ENCODE results near the gene RALGAPB. TPM values are rescaled to one million over a fixed set of nuclear protein-coding genes. Genes with fewer than 3 reads are reported as not detected.
"Not testable (repeated sequence)": the region's sequence is repeated elsewhere in the genome, so short reads cannot be mapped to it uniquely, and the experiment has no call there.

The RALGAPB gene
- total RNA-seq, 1 experiment from 2014 or later: 21.4 TPM

DNA sequence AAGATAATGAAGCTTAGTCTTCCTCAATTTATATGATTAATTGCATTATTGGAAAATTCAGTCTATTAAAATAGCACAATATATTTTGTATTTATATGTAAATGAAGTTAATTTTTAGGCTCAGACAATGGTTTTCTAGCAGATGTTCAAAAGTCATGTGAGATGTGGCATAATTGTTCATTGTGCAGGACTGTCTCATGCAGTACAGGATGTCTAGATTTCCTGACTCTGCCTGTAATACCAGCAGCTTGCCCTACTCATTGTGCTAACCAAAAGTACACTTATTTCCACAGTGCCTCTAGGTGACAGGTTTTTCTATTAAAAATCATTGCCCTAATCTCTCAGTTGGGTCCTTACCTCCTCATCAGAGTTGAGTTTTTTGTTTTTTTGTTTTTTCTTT, 12.4 kb downstream of the RALGAPB start:
- DNase-seq (ENCODE audit: low read depth): no peak

- no peak for DNase-seq (ENCODE audit: low read depth)
Measured at GRCh38 chr20:38489181-38489580, 16.5 kb downstream of the RALGAPB start.

DNA sequence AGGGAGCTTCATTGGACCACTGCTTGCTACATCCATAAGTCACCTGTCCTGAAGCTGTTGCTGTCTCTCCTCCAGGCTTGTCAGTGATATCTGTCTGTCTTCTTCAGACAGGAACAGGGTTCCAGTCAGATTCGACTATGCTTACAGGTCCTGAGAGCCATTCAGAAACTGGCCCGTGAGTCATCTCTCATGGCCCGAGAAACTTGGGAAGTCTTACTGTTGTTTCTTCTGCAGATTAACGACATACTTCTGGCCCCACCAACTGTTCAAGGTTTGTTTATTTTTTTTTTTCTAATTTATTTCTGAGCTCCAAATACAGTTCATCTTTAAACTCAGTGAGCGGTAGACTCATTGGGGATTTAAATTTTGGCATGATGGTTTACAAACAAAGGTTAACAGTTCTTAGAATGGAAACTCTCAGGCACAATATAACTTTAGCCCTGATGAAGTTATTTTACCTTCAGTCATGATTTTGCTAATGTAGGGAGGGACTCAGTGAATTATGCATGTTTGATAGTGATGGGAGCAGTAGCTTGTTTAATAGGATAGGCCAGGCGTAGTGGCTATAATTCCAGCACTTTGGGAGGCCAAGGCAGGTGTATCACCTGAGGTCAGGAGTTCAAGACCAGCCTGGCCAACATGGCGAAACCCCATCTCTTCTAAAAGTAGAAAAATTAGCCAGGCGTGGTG, 24.7 kb downstream of the RALGAPB start:
- DNase-seq (ENCODE audit: low read depth): peak; percentile 10

DNA sequence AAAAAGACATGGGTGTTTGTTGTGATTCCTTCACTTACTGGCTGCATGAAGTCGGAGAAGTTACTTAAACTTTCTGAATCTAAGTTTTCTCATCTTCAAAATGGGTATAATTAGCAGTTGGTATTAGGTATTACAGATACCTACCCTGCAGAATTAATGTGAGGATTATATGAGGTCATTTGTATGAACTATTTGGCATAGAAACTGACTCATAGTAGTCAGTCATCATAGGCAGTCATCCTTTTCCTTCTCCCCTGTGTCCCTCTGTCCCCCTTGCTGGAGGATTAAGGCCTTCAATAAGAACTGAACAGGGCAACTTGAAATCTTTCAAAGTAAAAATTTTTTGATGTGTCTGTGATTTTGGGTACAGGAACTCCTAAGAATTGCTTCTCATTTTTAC, 26.3 kb downstream of the RALGAPB start:
- peak; percentile 16 for DNase-seq (ENCODE audit: low read depth)

- no peak for DNase-seq (ENCODE audit: low read depth)
Measured at GRCh38 chr20:38499366-38499765, 26.7 kb downstream of the RALGAPB start.

- no peak for DNase-seq (ENCODE audit: low read depth)
Measured at GRCh38 chr20:38501858-38502436, 29.3 kb downstream of the RALGAPB start.

- no peak for DNase-seq (ENCODE audit: low read depth)
Measured at GRCh38 chr20:38504368-38505090, 31.9 kb downstream of the RALGAPB start.

- DNase-seq (ENCODE audit: low read depth): no peak
Measured at GRCh38 chr20:38505091-38505455, 32.4 kb downstream of the RALGAPB start.

- not testable (repeated sequence) for DNase-seq (ENCODE audit: low read depth)
Measured at GRCh38 chr20:38511726-38512125, 39.1 kb downstream of the RALGAPB start.

DNA sequence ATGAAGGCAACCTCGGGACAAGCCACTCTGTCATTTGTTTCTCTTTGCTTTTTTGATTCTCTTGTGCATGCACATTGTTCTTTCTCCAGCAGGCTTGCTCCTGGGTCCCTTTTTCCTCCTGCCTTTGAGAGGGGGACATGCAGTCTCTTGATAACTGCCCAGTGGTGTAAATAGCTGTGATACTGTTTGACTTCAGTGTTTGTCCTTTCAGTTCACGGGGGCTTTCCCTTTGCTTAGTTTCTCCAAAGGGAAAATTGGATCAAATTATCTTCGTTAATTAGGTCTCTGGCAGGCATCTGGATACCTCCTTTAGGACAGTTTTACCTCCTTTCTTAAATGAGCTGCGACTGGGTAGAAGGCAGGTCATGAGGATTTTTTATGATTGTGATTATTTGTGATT, 41.5 kb downstream of the RALGAPB start:
- DNase-seq (ENCODE audit: low read depth): no peak

DNA sequence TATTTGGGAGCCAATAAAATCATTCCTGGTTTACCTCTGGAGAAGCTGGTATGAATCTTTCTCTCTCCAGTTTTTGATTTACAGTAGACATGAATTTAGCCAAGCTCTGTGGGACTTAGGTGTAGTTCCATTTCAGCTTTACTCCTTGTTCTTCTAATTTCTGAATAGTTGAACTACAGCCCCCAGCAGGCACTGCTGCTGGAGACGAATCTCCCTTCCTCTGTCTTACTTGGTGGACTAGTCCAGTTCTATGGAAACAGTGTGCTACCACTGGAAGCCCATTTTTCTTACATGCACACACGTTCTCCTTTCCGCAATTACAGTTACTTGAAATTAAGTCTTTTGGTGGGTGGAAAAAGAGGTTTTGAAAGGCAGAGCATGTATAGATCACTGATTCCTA, 42.3 kb downstream of the RALGAPB start:
- no peak for DNase-seq (ENCODE audit: low read depth)

DNA sequence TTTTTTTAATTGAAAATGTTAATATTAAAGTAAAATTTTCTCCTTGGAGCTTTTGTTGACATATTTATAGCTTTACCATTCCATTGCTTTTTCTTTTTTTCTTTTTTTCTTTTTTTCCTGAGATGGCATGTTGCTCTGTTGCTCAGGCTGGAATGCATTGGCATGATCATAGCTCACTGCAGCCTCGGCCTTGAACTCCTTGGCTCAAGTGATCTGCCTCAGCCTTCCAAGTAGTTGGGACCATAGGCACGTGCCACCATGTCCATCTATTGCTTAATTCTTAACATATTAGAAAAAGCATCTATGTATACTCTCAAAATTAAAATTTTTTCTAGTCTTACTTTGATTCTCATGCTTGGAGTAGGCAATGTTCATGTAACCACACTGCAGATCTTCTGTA, 43.0 kb downstream of the RALGAPB start:
- DNase-seq (ENCODE audit: low read depth): no peak

DNA sequence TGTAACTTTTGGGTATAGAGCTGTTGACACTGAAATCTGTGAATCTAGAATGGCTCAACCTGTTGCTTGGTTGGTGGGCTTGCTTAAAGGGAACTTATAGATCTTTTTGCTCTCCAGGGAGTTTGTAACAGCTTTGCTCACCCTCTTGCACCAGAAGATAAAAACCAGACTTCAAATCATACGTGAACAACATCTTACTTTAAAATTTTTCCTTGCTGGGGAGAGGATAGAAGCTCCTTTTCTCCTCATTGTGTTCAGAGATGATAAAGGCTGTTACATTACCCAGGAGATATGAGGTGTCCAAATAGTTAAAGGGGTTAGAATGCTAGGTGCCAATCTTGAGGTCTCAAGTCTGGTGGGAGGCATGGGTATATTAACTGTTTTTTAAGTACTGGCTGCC, 46.8 kb downstream of the RALGAPB start:
- DNase-seq (ENCODE audit: low read depth): no peak

DNA sequence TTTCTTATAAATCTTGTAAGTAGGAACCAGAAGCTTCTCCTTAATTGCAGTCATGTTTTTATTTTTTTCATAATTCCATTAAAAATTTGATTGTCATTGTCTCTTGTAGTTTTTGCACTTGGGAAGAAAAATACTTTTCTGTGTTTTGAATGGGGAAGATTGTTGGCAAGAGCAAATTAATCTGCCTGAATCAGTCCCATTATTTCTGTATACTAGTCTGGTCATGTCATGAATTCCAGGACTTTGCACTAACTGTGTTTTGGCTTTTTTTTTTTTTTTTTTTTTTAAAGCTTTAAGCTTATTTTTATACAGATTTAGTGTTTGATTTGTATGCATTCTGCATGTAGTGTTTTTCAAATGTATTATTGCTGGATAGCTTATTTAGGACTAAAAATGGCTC, 47.6 kb downstream of the RALGAPB start:
- DNase-seq (ENCODE audit: low read depth): no peak

DNA sequence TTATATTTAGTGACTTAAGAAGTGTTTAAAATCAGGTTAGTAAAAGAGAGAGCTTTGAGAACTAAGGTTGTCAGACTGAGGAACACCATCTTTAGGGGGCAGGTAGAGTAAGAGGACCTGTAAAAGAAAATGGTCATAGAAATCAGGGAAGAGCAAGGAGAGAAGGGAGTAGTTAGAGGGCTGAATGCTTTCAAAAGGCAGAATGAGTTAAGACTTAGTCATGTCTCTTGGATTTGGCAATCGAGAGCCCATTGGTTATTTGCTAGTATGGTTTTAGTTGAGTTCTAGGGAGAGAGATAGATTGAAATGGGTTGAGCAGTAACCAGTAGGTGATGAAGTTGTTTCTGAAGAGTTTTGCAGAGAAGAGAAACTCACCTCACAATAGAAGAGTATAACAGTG, 51.1 kb downstream of the RALGAPB start:
- DNase-seq (ENCODE audit: low read depth): peak; percentile 62

GRCh38 chr20:38528167-38528566, 55.5 kb downstream of the RALGAPB start:
- no peak for DNase-seq (ENCODE audit: low read depth)

GRCh38 chr20:38531021-38531420, 58.4 kb downstream of the RALGAPB start:
- DNase-seq (ENCODE audit: low read depth): no peak

- DNase-seq (ENCODE audit: low read depth): no peak
Measured at GRCh38 chr20:38534756-38535155, 62.1 kb downstream of the RALGAPB start.

- peak; percentile 12 for DNase-seq (ENCODE audit: low read depth)
Measured at GRCh38 chr20:38536310-38536709, 63.7 kb downstream of the RALGAPB start.

DNA sequence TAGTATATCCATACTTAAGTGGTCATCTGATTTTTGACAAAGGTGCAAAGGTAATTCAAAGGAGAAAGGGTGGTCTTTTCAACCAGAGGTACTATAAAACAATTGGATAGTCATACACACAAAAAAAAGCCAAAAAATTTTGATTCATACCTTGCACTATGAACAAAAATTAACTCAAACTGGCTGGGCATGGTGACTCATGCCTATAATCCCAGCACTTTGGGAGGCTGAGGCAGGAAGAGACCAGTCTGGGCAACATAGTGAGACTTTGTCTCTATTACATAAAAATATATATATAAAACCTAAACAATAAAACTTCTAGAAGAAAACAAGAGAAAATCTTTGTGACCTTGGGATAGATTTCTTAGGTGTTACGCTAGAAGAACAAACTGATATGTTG, 64.5 kb downstream of the RALGAPB start:
- no peak for DNase-seq (ENCODE audit: low read depth)

GRCh38 chr20:38538789-38539188, 66.1 kb downstream of the RALGAPB start:
- DNase-seq (ENCODE audit: low read depth): no peak

DNA sequence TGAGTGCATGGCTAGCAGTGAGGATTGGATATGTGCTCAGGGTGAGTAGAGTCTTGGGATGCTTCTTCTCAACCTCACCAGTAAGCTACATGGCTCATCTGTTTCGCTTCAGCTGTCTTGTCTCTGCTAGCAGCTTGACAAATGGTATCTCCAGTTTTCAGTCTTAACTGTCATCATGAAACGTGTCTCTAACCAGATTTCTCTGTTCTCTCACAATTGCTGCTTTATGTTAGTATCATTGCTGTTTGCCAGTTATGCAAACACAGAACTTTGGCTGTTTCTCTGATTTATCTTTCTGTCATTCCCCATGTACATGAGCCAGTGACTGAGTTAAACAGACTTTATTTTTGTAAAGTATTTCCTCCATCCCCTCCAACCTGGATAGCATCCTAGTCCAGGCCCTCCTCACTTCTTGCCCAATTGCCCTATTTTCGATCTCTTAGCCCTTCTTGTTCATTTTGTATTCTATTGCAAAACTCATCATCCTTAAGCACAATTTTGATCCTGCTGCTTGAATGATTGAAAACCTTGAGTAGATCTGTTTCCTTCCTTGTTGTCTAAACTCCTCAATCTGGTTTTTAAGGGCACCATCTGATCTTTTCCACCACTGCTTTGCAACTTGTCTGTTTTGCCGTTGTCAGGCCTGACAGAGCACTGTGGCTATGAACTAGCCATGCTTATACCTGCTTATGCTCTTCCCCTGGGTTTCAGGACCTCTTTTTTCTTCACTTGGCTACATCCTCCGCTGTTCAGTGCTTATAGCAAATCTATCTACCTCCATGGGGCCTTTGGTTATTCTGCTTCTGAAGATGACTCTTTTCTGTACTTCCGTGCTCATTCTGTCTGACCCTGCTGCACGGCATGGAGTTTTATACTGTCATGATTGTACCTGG, 70.6 kb downstream of the RALGAPB start:
- DNase-seq (ENCODE audit: low read depth): no peak
